CMK (cell line): ENCODE measurements around the gene TTLL5.

Experiments used
- DNase-seq: peaks from one replicate; pipeline ENCODE4 v3.0.0-alpha.2; 2010; ENCODE audit warnings: low read depth

Gene TTLL5

DNA sequence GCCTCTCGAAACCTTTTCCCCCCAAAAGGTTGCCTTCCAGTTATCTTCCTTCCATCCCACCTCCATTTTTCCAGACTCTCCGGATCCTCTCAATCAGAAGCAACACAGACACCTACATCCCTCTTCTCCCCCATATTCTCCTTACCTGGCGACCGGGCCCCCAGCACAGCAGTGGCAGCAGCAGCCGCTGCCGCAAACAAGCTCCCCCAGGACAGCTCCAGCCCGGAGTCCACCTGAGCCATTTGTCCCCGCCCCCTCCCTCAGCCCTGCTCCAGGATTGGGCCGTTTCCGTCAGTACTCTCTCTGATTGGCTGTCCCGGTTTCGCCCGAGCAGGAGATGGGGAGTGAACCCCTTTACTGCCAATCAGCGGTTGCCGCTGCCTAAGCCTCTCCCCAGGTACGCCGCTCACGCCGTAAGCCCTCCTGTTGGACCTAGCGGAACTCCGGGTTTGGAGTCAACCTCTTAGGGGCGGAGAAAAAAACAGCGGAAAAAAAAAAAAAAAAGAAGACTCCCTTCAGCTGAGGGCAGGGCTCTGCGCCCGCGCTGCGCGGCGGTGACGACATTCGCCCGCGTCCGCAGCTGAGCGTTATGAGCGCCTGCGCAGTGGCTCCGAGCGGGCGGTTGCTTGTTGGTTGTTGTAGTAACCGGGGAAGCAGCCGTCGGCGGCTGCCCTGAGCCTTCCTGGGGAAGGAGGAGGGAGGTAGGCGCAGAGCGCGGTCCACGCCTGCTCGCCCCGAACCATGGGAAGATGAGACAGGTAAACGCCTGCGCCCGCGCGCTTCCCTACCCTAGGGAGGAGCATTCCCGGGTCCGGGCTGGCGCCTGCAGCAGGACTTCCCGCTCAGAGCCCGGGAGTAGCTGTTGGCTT, at the start of gene TTLL5, which contains the start of gene ERG28:
Gene TTLL5, plus strand, starts transcription at position 617 of the 869 bp plus-strand sequence. CDS start 1,904 bp downstream, outside the sequence.
Gene ERG28, minus strand, starts transcription at position 247 of the 869 bp plus-strand sequence. CDS start 3,374 bp downstream, outside the sequence.
- peak; percentile 70 for DNase-seq

- no peak for DNase-seq
These were observed 48.9 kb upstream of the TTLL5 start for GRCh38 chr14:75612157-75612556.

DNA sequence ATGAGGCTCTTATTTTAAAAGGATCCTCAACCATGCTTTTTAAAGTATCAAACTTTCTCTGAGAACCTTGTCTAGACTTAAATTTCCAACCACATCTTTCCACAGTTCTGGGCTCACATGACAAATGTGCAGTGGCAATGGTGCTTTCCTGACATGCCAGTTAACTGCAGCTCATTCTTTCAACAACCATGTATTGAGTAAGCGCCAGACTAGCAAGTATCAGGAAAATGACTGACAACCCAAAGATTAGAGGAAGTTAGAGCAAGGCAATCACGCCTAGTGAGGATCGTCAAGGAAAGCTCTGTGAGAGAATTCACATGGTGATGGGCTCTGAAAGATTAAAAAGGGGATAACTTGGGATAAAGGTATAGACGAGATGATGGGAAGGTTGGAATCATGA, 46.9 kb upstream of the TTLL5 start:
- no peak for DNase-seq

GRCh38 chr14:75615200-75615599, 45.8 kb upstream of the TTLL5 start:
- no peak for DNase-seq

- DNase-seq, result no peak
These were observed 41.5 kb upstream of the TTLL5 start for GRCh38 chr14:75619548-75619947.

DNA sequence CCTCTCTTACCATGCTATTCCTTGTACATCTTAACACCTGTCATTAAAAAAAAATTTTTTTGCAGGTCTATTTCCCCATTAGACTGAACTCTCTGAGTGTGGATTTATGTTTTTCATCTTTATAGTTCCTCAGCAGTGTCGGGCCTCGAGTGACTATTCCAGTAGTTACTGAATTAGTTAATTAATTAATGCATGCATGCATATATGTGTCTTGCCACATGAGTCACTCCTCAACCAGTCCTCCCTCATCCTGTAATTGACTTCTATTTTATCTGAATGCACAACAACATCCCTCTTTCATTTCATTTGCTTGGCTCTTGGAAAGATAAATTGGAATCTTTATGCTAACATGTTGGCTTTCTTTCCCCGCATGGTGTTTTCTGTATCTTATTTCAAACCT, 36.0 kb upstream of the TTLL5 start:
- DNase-seq, result no peak

GRCh38 chr14:75626396-75626795, 34.6 kb upstream of the TTLL5 start:
- no peak for DNase-seq

- DNase-seq, result no peak
These were observed 34.2 kb upstream of the TTLL5 start for GRCh38 chr14:75626863-75627262.

DNA sequence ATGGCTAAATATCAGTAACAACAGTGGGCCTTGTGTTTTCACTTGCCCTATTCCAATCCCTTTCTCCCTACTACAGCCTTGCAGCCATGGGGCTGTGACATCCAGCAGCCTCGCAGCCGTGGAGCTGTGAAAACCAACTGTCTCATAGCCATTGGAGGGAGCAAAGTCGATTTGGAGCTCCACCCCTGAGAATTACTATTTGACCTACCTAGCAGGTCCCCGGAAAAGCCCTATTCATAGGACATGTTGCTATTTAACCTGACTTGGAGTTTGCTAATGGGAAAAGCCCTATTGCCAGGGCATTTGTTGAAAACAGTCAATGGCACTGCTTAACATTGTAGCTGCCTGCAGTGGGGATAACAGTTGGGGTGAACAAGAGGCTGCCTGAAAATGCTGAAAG, 33.6 kb upstream of the TTLL5 start:
- DNase-seq, result no peak

GRCh38 chr14:75628816-75629215, 32.2 kb upstream of the TTLL5 start:
- DNase-seq, result no peak

DNA sequence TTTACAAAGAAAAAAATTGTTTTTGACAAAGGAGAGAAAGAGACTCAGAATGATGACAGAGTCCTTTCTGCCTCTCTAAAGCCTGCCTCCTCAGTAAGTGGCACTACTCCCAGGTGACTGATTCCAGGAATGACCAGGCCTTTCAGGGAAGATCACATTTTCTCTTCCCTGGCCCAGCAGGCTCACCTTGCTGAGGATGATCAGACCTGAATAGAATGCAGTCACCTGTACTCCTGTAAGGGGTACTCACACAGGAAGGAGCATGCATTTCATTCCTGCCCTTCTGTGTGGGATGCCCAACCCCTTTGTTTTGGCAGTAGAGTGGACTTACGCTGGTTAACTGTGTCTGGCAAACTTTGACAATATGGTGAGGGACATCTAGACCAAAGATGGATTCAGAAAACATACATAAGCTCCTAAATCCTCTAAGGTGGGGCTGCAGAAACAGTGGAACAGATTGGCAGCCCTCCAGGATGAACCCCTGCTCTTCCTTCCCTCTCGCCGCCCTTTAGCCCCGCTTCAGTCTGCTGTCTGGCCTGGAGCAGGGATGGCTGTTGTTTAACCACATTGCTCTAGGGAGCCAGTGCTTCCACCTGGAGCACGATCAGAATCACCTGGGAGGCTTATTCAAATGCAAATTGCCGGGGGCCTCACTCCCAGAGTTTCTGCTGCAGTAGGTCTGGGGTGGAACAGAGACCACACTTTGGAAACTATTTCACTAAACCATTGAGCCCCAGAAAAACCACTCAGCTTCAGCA, 30.2 kb upstream of the TTLL5 start:
- no peak for DNase-seq

DNA sequence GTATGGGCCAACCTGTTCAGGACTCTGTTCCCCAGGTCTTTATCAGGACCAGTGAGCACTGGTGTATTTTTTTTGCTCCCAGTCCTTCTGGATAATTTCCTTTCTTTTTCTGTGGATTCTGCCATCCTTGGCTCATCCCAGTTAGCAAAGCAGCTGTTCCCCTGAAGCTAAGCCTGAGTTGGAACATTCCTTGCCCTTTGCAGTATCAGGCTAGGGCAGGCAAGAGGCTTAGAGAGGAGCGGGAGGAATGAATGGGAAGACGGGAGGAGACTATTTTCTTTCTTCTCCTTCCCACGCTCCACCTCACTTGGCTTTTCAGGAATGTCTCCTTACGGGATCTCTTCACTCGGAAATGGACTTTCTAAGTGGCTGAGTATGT, 29.6 kb upstream of the TTLL5 start:
- DNase-seq, result no peak

GRCh38 chr14:75634848-75635247, 26.2 kb upstream of the TTLL5 start:
- no peak for DNase-seq

- DNase-seq, result no peak
These were observed 24.9 kb upstream of the TTLL5 start for GRCh38 chr14:75636100-75636692.

DNA sequence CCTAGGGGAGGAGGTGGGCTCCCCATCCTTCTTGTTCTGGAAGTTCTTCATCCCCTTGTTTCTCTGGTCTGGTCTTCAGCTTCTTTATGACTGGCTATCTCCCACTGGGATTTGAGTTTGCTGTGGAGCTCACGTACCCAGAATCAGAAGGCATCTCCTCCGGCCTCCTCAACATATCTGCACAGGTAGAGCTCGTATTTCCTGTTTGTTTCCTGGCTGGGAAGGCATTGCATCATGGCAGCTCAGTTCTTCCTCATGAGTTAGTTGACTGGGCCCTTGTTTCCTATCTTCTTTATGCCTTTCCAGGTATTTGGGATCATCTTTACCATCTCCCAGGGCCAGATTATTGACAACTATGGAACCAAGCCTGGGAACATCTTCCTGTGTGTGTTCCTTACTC, 20.2 kb upstream of the TTLL5 start:
- no peak for DNase-seq

- no peak for DNase-seq
These were observed 17.1 kb upstream of the TTLL5 start for GRCh38 chr14:75643985-75644384.

GRCh38 chr14:75645056-75645455, 16.0 kb upstream of the TTLL5 start:
- no peak for DNase-seq

DNA sequence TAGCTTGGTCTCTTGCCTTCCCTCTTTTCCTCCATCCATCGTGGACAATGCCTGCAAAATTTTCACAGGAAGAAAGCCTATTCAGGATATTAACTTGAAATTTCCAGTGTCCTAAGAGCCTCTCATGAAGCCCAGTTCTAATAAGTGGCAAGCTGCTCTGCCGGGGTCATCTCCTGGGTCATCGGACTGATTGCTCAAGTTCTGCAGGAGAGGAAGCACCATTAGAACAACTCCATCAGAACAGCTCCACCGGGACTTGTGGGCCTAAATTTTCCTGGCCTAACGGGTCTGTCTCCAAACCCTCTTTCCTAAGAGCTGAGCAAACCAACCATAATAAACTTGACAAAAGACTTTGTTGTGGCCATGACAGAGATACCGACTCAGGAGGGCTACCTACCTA, 14.3 kb upstream of the TTLL5 start:
- DNase-seq, result no peak

- no peak for DNase-seq
These were observed 13.4 kb upstream of the TTLL5 start for GRCh38 chr14:75647640-75648039.

- DNase-seq, result no peak
These were observed 12.8 kb upstream of the TTLL5 start for GRCh38 chr14:75648066-75648838.

GRCh38 chr14:75649337-75649736, 11.7 kb upstream of the TTLL5 start:
- no peak for DNase-seq

- no peak for DNase-seq
These were observed 11.3 kb upstream of the TTLL5 start for GRCh38 chr14:75649773-75650172.
